Stimulated activated CD8-positive, alpha-beta memory T cell treated with anti-CD3 and anti-CD28 coated beads, Interleukin-4, amount 100 ng/mL, for 1 hour (primary cell): ENCODE data around the gene PARP11.

Source experiments
- DNase-seq, 2 donors: peaks; one replicate each; pipeline ENCODE4 v3.0.0-alpha.2; 2020; ENCODE audit warnings: low read depth in 2 of 2, low spot score in 1 of 2

Gene PARP11

DNA sequence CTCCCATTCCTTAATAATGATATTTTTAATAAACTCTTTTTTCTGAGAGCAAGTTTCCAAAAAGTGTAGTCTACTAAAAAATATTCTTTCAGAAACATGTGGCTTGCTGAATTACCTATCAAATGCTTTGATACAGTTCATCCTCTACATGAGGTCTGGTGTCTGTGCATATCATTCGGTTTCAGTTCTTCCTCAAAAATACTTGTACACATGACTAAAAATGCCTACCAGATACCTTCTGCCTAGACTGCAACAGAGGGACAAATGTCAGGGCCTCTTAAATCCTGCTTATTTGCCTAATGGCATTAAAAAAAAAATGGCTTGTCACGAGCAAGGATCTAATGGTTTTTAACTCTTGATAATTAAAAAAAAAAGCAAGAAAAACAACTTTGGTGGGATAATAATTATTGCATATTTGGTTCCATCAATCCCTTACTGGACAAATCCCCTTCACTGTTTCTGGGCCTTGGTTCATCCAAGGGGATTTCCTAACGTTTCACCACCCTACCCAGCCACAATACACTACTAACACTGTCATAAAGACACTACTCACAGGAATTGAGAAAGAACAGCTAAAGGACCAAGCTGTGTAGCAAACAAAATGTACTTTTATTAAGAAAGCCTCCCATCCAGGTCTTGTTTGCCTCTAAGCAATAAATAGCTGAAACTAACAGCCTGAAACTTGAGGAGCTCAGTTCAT lies 45.7 kb downstream of the PARP11 start:
- no peak for DNase-seq

DNA sequence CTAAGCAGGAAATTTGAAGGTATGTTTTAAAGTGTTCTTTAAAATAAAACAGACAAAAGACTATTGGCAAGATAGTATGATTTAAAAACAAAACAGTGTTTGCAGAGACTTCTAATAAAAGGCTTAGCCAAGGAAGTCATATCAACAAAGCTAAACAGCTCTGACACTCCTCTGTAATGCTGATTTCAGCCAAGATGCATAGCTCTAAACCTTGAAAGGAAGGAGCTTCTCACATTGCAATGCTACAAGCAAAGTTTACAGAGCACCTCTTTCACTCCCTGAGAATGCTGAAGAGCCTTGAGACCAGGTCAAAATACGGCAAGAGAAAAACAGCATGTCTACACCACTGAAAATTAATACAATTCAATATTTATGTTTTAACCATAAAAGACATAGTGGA lies 51.8 kb downstream of the PARP11 start:
- DNase-seq, result no peak

DNA sequence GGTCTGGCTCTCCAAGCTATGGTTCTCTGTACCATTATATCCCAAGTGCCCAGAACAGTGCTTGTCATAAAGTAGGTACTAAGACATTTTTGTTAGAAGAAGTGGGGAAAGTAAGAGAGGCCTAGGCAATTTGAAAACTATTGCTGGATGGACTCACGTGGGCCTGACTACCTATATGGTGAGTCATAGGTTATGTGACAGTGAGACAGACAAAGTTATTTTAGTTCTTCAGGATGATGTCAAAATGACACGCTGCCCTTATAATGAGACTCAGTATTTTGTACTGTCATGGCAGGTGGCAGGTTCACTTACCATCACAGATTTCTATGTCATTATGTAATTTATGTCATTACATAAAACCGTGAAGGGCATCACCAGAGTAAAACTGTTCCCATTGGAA lies 53.1 kb downstream of the PARP11 start:
- no peak for DNase-seq

DNA sequence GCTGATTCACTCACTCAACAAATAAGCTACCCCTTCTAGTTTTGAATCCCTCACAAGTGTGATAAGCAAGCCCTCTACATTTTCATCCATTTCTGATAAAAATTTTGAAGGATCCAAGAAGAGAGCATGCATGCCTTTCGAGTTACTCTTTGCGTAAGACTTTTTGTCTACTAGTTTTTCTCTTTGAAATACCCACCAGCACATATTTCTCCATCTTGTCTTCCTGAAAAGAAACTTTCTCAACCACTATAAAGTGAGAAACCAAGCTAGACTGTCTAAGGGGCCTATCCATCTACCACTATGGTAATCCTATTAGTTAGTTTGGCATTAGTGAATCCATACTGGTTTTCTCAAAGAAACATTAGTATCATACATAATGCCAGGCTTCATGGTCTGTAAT lies 56.9 kb downstream of the PARP11 start:
- DNase-seq, result no peak

DNA sequence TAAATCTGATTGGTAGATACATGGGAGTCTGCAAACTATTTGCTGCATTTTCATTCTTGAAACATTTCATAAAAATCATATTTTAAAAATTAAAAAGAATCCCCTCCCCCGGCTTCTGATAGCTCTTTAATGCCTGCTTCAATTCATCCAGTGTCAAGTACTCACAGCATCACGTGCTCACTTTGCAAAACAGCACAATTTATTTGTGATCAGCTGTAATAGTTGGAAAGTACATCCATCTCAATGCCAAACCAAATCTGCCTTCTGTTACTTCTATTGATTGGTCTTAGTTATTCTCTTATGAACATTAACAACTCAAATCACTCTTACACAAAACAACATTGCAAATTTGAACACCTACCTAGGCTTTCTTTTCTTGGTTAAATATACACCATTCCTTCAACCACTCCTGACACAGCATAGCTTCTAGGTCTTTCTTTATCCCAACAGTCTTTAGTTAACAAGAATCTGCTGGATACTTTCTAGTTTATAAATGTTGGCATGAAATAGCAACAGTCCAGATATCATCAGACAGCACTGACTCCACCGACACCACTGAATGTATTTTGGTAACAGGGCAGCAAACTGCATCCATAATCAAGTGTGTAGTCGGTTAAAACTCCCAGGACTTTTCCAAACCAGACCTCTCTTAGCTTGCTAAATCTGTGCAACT lies 58.0 kb downstream of the PARP11 start:
- no peak for DNase-seq

DNA sequence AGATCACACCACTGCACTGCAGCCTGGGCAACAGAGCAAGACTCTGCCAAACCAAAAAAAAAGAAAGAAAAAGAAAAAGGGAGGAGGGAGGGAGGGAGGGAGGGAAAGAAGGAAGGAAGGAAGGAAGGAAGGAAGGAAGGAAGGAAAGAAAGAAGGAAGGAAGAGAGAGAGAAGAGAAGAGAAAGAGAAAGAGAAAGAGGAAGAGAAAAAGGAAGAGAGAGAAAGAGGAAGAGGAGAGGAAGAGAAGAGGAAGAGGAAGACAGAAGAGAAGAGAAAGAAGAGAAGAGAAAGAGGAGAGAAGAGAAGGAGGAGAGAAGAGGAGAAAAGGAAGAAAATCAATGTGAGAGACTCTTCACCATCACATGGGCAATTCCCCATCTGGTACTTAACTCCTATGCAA lies 62.7 kb downstream of the PARP11 start:
- no peak for DNase-seq

DNA sequence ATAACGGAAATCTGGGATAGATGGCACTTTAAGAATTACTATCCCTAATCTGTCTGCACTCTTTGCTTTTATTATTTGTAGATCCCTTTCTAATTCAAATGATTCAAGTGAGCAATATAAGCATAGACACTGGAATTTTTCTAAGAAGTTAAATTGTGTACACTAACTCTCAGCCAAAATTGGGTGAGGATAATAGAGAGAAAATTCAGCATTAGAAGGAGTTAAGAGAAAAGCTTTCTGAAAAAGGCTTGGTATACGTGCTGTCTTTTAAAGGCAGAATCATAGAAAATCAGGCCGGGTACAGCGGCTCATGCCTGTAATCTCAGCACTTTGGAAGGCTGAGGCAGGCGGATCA lies 63.2 kb downstream of the PARP11 start:
- no peak for DNase-seq

DNA sequence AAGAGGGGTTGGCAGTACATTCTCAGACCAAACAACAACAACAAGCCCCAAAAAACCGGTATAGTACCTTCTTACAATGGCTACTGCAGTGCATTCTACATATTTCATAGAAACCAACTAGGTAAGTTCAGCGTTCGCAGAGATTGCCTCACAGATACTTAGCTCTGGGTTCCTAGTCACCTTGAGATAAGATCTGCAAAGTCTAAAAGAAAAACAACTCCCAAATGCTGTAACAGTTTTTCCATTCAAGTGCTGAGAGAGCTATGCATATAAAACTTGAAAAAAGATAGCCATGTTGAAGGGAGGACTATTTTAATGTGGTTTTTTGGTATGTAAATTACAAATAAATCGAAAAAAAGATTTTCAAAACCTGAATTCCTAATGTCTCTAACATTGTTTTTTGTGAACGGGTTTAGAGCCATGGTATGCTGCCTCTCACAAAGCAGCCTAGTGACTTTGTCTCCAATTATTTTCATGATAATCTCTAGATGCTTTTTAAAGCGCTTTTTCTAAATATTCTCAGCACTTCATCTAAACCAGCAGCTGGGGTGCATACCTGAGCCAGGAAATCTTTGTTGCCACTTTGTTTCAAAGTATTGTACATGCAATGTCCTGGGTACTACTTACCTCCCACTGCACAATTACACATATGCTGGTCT lies 63.7 kb downstream of the PARP11 start:
- DNase-seq, result no peak

DNA sequence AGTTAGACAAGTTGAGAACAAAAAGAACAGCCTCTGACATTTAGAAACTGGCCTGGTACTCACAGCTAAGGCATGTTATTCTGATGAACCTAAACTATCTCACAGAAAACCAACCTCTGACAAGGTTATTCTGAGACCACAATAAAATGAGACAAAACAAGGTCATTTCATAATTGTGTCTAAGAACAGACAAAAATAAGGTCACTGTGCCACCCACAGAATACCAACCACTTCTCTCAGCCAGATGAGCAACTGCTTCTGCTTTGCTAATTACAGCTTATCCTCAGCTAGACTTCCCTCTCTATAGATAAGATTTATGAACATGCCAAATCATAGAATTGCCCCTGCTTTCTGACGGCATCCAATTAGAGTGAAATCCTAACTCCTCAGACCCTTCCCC lies 68.1 kb downstream of the PARP11 start:
- no peak for DNase-seq

DNA sequence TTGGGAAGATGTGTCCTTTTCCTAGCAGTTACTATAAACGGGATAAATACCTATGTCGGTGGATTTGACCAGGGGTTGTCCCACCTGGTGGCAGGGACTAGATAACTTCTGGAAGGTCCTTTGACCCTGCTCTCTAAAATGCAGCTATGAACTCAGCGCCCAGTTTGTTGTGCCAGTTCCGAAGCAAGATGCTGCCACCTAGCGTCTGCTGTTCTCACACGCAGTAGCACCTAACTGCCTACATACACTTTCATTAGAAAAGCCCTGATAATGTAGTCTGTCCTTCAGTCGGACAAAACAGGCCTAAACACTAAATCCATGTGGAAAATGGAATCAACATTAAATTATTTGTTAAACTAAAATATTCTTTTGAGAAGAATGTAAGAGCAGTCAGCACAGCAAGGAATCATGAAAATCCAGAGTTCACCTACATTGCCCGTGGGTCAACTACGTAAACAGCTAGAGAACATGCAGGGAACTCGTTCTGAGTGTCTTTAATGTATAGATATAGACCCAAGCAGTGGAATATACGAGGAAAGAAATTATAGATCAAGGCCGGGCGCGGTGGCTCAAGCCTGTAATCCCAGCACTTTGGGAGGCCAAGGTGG lies 69.2 kb downstream of the PARP11 start:
- peak; percentile 7 to 41 for DNase-seq

DNA sequence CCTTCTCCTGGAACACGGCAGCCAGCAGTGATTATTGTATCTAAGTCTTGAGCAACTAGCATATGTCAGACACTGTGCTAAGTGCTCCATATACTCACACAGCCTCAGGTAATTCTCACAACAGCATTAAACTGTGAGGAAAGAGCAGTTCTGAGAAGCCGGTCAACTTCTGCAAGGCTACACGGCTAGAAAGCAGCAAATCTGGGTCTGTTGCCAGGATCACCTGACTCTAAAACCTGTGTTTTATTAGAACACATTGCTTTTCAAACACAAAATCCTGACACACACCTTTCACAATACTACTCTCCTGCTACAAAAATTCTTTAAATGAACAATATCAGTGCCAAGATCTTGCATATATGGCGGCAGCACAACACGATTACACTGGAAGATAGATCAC lies 70.5 kb downstream of the PARP11 start:
- DNase-seq, result no peak

DNA sequence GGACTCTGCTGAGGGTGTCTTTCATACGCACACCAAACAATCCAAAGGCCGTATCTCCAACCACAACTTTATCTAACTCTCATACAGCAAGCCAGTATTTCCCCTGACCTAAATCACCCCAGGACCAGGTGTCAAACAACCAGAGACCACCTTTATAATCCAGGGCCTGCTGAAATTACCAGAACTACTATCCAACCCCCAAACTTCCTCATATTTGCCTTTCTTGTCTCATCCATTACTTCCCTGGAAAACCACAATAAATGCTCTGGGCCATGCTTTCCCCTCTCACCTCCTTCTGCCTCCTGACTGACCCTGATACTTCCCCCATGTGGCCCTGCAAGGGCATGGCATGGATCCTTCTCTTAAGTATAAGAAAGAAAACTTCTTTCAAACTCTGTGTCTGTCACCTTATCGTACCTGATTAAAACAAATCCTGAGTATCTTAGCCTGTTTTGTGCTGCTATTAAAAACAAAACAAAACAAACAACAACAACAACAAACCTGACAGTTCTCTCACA lies 75.6 kb downstream of the PARP11 start:
- no peak for DNase-seq

DNA sequence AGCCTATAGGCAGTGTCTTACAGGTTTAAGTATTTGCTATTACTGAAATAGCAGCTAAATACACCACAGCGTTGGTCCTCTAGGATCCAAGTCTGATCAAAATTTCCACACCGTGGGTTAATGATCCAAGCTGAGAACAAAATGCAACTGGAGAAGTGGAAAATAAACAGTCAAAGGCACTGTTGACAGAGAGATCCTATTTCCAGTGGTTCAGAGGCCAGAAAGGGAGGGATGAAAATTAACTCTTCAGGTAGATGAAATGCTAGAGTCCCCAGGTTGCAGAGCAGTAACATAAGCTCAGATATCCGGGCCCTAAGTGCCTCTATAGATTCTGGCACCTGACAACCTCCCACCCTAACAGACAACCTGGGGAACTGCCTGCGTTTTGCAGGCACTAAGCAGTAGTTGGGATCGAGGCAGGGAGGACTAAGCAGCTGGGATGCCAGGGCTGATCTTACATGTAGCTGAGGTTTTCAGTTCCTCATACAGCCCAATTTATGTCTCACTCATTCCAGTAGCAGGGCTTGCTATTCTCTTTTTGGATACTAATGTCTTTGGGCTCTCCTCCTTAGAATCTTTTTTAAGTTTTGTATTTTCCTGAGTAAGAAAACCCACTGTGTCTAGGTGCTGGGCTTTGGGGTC lies 77.6 kb downstream of the PARP11 start:
- no peak for DNase-seq

DNA sequence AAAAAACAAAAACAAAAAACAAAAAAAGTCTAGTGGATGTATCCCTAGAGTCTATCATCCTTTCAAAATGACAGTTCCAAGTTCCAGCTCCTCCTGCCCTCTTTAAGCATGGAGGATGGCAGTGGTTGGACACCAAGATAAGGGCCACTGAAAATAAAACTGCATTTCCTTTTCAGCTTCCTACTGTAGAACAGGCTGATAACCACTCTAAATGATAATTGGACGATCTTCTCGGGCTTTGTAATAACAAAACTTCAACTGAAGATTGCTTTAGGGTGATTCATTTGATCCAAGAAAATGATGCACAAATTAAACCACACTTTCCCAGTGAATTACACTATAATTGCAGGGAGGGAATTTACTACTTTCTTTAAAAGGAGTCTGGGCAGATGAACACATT lies 78.1 kb downstream of the PARP11 start:
- DNase-seq, result no peak

DNA sequence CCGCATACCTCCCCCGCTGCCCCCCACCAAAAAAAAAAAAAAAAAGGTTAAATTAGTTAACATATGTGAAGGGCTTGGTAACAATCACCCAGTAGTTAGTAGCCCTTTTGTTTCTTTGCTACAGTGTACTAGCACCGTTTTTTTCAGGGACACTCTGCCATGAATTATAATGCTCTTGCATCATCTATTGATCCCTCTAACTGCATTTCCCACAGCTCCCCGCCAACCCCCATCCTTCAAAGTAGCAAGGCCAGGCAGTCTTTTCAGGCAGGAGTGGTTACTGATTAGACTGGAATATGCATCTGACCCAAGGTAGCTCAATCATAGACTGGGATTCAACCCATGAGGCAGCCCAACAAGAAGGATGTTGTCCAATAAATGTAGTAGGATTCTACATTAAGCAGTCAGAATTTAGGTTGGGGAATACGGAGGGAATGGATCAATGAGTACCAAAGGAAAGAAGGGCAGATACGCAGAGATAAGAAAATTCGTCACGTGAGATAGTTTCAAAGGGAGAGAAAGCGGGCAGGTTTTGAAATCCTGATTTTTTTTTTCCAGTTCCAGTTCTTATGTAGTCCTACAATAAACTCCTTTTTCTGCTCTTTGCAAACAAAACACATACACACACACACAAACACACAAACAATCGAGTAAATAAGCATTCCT lies 80.4 kb downstream of the PARP11 start:
- no peak for DNase-seq

DNA sequence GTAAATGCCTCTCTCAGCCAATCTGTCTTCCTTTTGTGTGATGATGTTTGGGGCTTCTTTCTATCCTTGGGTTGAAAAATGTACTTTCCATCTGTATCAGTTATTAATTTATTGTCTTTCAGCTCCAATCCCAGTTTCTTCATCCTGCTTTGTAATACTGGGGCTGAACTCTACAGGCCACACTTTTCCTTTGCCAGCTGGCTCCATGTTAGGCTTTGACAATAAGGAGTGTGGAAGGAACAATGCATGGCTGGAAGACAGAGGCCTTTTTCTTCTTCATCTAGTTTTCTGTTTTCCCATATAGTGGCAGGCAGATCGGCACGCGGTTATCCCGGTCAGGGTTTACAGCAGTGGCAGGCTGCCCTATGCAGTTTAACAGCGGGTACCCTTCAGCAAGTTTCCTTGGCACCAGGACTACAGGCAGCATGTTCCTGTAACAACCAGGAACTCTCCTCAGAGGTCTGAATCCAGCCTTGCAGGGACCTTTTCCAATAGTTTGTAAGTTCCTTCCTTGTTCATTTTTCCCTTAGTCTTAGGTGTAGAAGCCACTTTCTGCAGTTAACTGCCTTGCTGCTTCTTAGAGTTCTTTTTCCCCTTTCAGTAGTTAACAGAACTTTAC lies 81.8 kb downstream of the PARP11 start:
- DNase-seq, result no peak

DNA sequence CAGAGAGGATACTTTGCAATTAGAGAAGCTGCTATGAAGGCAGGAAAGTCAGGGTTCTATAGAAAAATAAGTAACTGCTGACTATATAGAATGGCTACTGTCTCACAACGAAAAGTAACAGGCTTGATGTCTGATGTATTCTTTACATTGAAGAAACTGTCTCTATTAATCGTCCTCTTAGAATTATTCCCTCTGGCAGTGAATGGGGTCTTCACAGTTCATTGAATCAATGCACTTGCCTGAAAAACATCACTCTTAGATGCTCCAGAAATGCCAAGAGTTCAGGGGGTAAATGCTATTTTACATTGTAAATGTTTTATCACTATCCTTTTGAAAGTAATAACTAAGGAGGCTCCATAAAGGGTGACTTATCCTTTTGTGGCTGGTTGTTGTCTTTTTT lies 82.6 kb downstream of the PARP11 start:
- DNase-seq, result no peak

DNA sequence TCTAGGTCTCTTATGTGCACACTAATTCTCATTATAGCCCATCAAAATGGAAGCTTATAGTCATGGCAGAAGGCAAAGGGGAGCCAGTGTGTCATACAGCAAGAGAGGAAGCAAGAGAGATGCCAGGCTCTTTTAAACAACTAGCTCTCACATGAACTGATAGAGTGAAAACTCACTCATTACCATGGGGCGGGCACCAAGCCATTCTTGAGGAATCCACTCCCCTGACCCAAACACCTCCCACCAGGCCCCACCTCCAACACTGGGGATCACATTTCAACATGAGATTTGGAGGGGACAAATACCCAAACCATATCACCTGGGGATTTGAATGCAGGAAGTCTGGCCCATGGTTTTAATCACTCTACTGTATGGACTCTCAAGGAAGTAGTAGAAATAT lies 83.4 kb downstream of the PARP11 start:
- DNase-seq, result no peak

DNA sequence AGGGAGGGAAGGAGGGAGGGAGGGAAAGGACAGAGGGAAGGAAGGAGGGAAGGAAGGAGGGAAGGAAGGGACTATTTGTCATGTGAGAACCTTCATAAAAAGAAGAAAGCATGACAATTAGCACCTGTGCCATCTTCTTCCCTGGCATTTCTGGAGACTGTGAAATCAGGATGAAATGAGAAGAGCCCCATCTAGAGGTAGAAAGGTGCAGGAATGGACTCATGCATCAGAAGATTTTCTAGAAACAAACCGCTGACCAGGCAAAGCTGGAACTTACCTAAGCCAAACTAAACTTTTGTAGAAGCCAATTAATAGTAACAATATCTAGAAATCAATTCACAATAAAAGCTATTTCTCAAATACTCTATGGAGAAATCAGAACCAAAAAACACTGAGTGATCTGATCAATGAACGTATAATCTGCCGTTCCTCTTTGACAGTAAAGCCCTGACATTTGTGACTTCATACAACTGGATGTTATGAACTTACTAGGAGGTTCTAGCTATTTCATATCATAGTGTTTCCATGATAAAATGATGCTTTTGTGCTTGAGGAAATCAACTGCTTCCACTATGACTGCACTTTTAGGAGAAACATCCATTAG lies 95.9 kb downstream of the PARP11 start:
- DNase-seq, result no peak

DNA sequence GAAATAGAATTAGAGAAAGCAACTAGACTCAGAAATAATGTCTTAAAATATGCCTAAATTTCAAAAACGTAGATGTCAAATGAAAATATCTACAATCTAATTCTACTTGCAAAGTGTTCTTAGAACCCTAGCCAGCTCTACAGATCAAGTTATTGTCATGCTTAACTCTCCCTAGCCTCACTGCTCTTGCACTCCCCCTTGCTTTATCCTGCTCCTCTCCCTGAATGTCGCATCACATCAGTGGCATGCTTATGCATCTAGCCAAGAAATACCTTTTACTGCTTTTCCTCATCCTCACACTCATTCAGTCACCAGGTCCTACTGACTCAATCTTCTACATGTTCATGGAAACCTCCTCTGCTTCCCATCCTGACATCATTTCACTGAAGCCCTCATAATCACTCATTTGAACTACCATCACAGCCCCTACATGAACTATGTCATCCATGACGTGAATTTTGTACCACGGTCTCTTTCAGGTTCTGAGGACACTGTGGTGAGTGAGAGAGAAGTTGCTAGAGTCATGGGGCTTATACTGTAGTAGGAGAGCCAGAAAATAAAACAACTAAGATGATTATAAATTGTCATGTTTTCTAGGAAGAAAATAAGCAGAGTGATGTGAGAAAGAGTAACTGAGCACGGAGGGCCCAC lies 97.7 kb downstream of the PARP11 start:
- no peak for DNase-seq
